GM20431 (cell line): ENCODE measurements around the gene OR6C65.

Experiments used
- in situ Hi-C: fragments of 300-500 bp; cut with MseI, MboI; formaldehyde crosslinking; loops from one replicate; pipeline ENCODE4 v1.15.0; 2020; ENCODE audit warnings: low sequenced_read_pairs; ENCODE audit not compliant: unreplicated experiment

Gene OR6C65

DNA sequence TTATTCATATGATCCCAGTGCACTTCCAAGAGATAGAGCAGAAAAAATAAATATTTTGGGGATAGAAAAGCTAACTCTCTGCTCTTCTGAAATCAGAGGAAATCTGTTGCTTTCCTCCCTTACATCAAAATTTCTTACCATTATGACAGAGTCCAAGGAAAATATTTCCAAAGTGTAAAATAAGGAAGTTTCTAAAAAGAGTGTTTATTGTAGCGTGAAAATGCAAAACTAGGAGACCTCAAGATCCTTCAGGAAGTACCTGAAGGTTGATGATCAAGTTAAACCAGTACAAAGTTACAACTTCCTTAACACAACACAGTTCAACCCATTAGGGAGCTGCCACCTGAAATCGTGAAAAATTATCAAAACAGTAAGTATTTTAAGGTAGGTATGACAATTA lies 43.4 kb downstream of the OR6C65 start, which contains the start of gene OR6C2:
OR6C2 (plus strand) TSS at position 301 of the 400 bp plus-strand sequence. CDS start 8,138 bp downstream, outside the sequence.
- in situ Hi-C loops: no loop called here

GRCh38 chr12:55445357-55445756 lies 45.0 kb downstream of the OR6C65 start:
- in situ Hi-C loops: no loop called here

GRCh38 chr12:55446326-55446725 lies 46.0 kb downstream of the OR6C65 start:
- in situ Hi-C loops: no loop called here

DNA sequence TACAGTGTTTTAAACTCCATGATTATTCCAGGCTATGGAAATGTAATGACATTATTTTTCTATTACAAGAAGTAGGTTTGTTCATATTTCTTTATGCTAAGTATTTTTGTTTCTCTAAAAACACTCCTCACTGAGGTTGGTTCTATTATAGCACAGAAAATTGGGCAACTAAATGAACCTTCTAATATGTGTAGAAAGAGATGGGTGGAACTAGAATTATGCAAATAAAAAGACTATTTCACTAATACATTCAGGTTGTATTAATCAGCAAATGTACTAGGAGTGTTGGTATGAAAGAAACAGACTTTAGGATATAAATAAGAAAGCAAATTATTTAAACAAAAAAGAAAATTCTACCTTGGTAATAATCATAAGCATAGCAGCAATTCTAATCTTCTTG lies 48.5 kb downstream of the OR6C65 start:
- in situ Hi-C loops: no loop called here
